Activated naive CD4-positive, alpha-beta T cell treated with anti-CD3 and anti-CD28 coated beads for 36 hours (primary cell): ENCODE results near the gene KIFC3. TPM values are rescaled to one million over a fixed set of nuclear protein-coding genes. Genes with fewer than 3 reads are reported as not detected.
"Not testable (repeated sequence)": the region's sequence is repeated elsewhere in the genome, so short reads cannot be mapped to it uniquely, and the experiment has no call there.

ENCODE experiments used
- CTCF ChIA-PET: fragments of 350-600 bp; sonication (Branson Sonifier 250); formaldehyde crosslinking; loops from one replicate; lab custom pipeline; 2021; ENCODE audit warnings: antibody characterized with exemption; lab: Charles Lee
- DNase-seq: peaks from one replicate; pipeline ENCODE4 v3.0.0-alpha.2; 2020
- H3K27ac Mint-ChIP-seq: one replicate; pipeline ENCODE4 v1.8.0; 2021; ENCODE audit warnings: mild to moderate bottlenecking, mixed read lengths
- H3K27me3 Mint-ChIP-seq: one replicate; pipeline ENCODE4 v1.8.0; 2021; ENCODE audit warnings: low read depth, mixed read lengths
- H3K36me3 Mint-ChIP-seq: one replicate; pipeline ENCODE4 v1.8.0; 2021; ENCODE audit warnings: low read depth, mixed read lengths
- H3K4me1 Mint-ChIP-seq: one replicate; pipeline ENCODE4 v1.8.0; 2021; ENCODE audit warnings: low read depth, mixed read lengths
- H3K4me3 Mint-ChIP-seq: one replicate; pipeline ENCODE4 v1.8.0; 2021; ENCODE audit warnings: mild to moderate bottlenecking, moderate library complexity, mixed read lengths
- H3K9me3 Mint-ChIP-seq: one replicate; pipeline ENCODE4 v1.8.0; 2021; ENCODE audit warnings: mixed read lengths
- intact Hi-C: fragments of 100-400 bp; cut with micrococcal nuclease; formaldehyde crosslinking; loops from one replicate; pipeline ENCODE4 v1.15.1; 2023
- total RNA-seq, 2 experiments: library from RNA; stranded (reverse); gene quantifications; one replicate each; pipeline ENCODE4 v1.2.3, GENCODE V29; 2021

Gene KIFC3
- under 1 TPM in 1 of 2 experiments, not detected in 1; 0.12 TPM for total RNA-seq

GRCh38 chr16:57802341-57803133, at the start of gene KIFC3:
Gene KIFC3 (minus strand): TSS chr16:57802491. CDS start chr16:57798243, 4,248 bp downstream.
- peaks cover 23% of the 10 kb centered on the region for H3K4me1 Mint-ChIP-seq
- H3K4me3 Mint-ChIP-seq, result peak within 1 kb of the TSS; percentile 69
- no peak within 1 kb of the TSS for H3K27ac Mint-ChIP-seq
- CTCF ChIA-PET, result interaction anchor here (0.6 to 1.0 kb wide), 2 partner anchors 56 to 816 kb away, joined by 3 read pairs; no protein-coding TSS in a partner anchor
- DNase-seq, result peak; percentile 82
- intact Hi-C loops, result loop anchor here (2.0 to 5.0 kb wide), 3 partner anchors 46 to 198 kb away; partner anchors contain the start of genes USB1 and ZNF319
- H3K9me3 Mint-ChIP-seq, result no peaks in the 10 kb centered on the region
- peaks cover 33% of the 10 kb centered on the region for H3K27me3 Mint-ChIP-seq
- H3K36me3 Mint-ChIP-seq, result no peaks in the 10 kb centered on the region

- Mint-ChIP-seq H3K4me3 (no peak overlapping the region), H3K27ac (no peak overlapping the region), H3K4me1 (peaks cover 8% of the 10 kb centered on the region), H3K9me3 (no peaks in the 10 kb centered on the region), H3K27me3 (no peaks in the 10 kb centered on the region), H3K36me3 (no peaks in the 10 kb centered on the region)
- intact Hi-C loops, result no loop called here
- no peak for DNase-seq
- CTCF ChIA-PET, result interaction anchor here (1.1 kb wide), 1 partner anchor 9 kb away, joined by 4 read pairs; no protein-coding TSS in a partner anchor
Observed at GRCh38 chr16:57848181-57848580, 45.9 kb upstream of the KIFC3 start.

- intact Hi-C loops, H3K9me3 Mint-ChIP-seq, CTCF ChIA-PET, H3K27ac Mint-ChIP-seq, H3K4me3 Mint-ChIP-seq, DNase-seq, H3K4me1 Mint-ChIP-seq, H3K36me3 Mint-ChIP-seq, H3K27me3 Mint-ChIP-seq: not testable (repeated sequence)
Observed at GRCh38 chr16:57846931-57847330, 44.6 kb upstream of the KIFC3 start.

GRCh38 chr16:57846078-57846697, 43.9 kb upstream of the KIFC3 start:
- CTCF ChIA-PET, result no interaction called here
- Mint-ChIP-seq H3K4me3 (no peak overlapping the region), H3K36me3 (no peaks in the 10 kb centered on the region), H3K9me3 (no peaks in the 10 kb centered on the region), H3K4me1 (peaks cover 8% of the 10 kb centered on the region), H3K27ac (no peak overlapping the region), H3K27me3 (no peaks in the 10 kb centered on the region)
- no peak for DNase-seq
- intact Hi-C loops, result no loop called here

GRCh38 chr16:57845115-57845514, 42.8 kb upstream of the KIFC3 start:
- Mint-ChIP-seq H3K4me1 (peaks cover 8% of the 10 kb centered on the region), H3K9me3 (no peaks in the 10 kb centered on the region), H3K27ac (no peak overlapping the region), H3K4me3 (no peak overlapping the region), H3K27me3 (no peaks in the 10 kb centered on the region), H3K36me3 (no peaks in the 10 kb centered on the region)
- no peak for DNase-seq
- CTCF ChIA-PET, result interaction anchor here (1.2 kb wide), 1 partner anchor 19 kb away, joined by 9 read pairs; no protein-coding TSS in a partner anchor
- intact Hi-C loops, result no loop called here

- no peak for DNase-seq
- intact Hi-C loops, result no loop called here
- no peak overlapping the region for H3K4me3 Mint-ChIP-seq
- H3K36me3 Mint-ChIP-seq, result no peaks in the 10 kb centered on the region
- H3K27me3 Mint-ChIP-seq, result no peaks in the 10 kb centered on the region
- H3K9me3 Mint-ChIP-seq, result no peaks in the 10 kb centered on the region
- H3K4me1 Mint-ChIP-seq, result peaks cover 8% of the 10 kb centered on the region
- no peak overlapping the region for H3K27ac Mint-ChIP-seq
- CTCF ChIA-PET, result interaction anchor here (1.2 kb wide), 1 partner anchor 19 kb away, joined by 9 read pairs; no protein-coding TSS in a partner anchor
Observed at GRCh38 chr16:57844416-57845030, 42.2 kb upstream of the KIFC3 start.

- intact Hi-C loops, result no loop called here
- Mint-ChIP-seq H3K9me3 (no peaks in the 10 kb centered on the region), H3K4me1 (peaks cover 8% of the 10 kb centered on the region), H3K27ac (no peak overlapping the region), H3K4me3 (no peak overlapping the region), H3K27me3 (no peaks in the 10 kb centered on the region), H3K36me3 (no peaks in the 10 kb centered on the region)
- DNase-seq, result no peak
- CTCF ChIA-PET, result interaction anchor here (0.6 kb wide), 1 partner anchor 423 kb away, joined by 4 read pairs; no protein-coding TSS in a partner anchor
Observed at GRCh38 chr16:57843400-57843799, 41.1 kb upstream of the KIFC3 start.

GRCh38 chr16:57842601-57843000, 40.3 kb upstream of the KIFC3 start:
- no peak overlapping the region for H3K4me3 Mint-ChIP-seq
- H3K36me3 Mint-ChIP-seq, result no peaks in the 10 kb centered on the region
- no peak for DNase-seq
- no peak overlapping the region for H3K27ac Mint-ChIP-seq
- intact Hi-C loops, result no loop called here
- peaks cover 8% of the 10 kb centered on the region for H3K4me1 Mint-ChIP-seq
- no peaks in the 10 kb centered on the region for H3K27me3 Mint-ChIP-seq
- no peaks in the 10 kb centered on the region for H3K9me3 Mint-ChIP-seq
- CTCF ChIA-PET, result interaction anchor here (0.6 kb wide), 1 partner anchor 422 kb away, joined by 4 read pairs; no protein-coding TSS in a partner anchor

- CTCF ChIA-PET, result interaction anchor here (1.5 kb wide), 1 partner anchor 70 kb away, joined by 6 read pairs; no protein-coding TSS in a partner anchor
- intact Hi-C loops, result no loop called here
Observed at GRCh38 chr16:57840833-57841232, 38.5 kb upstream of the KIFC3 start.

GRCh38 chr16:57838161-57838560, 35.9 kb upstream of the KIFC3 start:
- no peaks in the 10 kb centered on the region for H3K27me3 Mint-ChIP-seq
- CTCF ChIA-PET, result interaction anchor here (0.6 to 0.7 kb wide), 2 partner anchors 25 to 55 kb away, joined by 4 to 5 read pairs; no protein-coding TSS in a partner anchor
- DNase-seq, result no peak
- no peaks in the 10 kb centered on the region for H3K36me3 Mint-ChIP-seq
- H3K9me3 Mint-ChIP-seq, result no peaks in the 10 kb centered on the region
- no peak overlapping the region for H3K4me3 Mint-ChIP-seq
- intact Hi-C loops, result no loop called here
- H3K4me1 Mint-ChIP-seq, result no peaks in the 10 kb centered on the region
- no peak overlapping the region for H3K27ac Mint-ChIP-seq

More at GRCh38 chr16:57840833-57841232, 38.5 kb upstream of the KIFC3 start:
- Mint-ChIP-seq H3K36me3 (no peaks in the 10 kb centered on the region), H3K4me1 (peaks cover 5% of the 10 kb centered on the region), H3K4me3 (no peak overlapping the region), H3K27me3 (no peaks in the 10 kb centered on the region), H3K9me3 (no peaks in the 10 kb centered on the region), H3K27ac (no peak overlapping the region)
- DNase-seq, result no peak

- H3K9me3 Mint-ChIP-seq, result no peaks in the 10 kb centered on the region
- no peak for DNase-seq
- no peaks in the 10 kb centered on the region for H3K36me3 Mint-ChIP-seq
- intact Hi-C loops, result no loop called here
- H3K4me3 Mint-ChIP-seq, result no peak overlapping the region
- no peaks in the 10 kb centered on the region for H3K27me3 Mint-ChIP-seq
- CTCF ChIA-PET, result interaction anchor here (0.6 to 0.7 kb wide), 2 partner anchors 26 to 55 kb away, joined by 4 to 5 read pairs; no protein-coding TSS in a partner anchor
- no peaks in the 10 kb centered on the region for H3K4me1 Mint-ChIP-seq
- no peak overlapping the region for H3K27ac Mint-ChIP-seq
Observed at GRCh38 chr16:57837305-57838125, 35.2 kb upstream of the KIFC3 start.
